ENCODE measurements around the gene NUB1.

The NUB1 gene

DNA sequence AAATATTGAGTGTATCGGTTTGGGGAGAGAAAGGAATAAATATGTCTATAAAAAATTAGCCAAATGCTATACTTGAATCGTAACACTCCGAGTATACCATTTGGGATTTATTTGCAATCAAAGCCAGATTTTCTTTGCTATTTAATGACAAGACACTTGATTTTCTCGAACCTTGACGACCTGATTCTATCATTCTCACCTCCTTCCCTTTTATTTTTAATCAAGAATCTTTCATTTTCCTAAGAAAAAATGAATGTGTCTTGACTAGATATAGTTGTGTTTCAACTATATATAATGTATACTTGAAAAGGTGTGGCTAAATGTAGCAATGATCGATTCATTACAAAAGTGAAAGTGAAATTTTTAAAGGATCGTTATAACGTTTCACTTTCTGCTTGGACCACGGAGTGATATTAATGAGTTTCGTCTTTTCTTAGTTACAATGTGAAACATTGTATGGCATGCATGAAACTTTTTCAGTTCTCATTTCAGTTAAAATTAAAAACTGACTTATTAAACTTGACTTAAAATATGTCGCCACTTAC, 562 bp downstream of the NUB1 start:
- in situ Hi-C loops (cut with MboI; ENCODE audit: low sequenced_read_pairs), result no loop called here
- peaks cover 3% of the 10 kb centered on the region; the same call in 1 of the 2 replicates for H3K4me1 ChIP-seq
- no peak for DNase-seq (ENCODE audit: low spot score in 2 of 2)
- H3K27me3 ChIP-seq (ENCODE audit: low read depth), result no peaks in the 10 kb centered on the region
- peaks cover 19% of the 10 kb centered on the region for H3K36me3 ChIP-seq (replicated peaks)
- H3K9me3 ChIP-seq, result peaks cover 2% of the 10 kb centered on the region; the same call in 1 of the 2 replicates
- peak overlapping the region; percentile 53 for H3K4me3 ChIP-seq

DNA sequence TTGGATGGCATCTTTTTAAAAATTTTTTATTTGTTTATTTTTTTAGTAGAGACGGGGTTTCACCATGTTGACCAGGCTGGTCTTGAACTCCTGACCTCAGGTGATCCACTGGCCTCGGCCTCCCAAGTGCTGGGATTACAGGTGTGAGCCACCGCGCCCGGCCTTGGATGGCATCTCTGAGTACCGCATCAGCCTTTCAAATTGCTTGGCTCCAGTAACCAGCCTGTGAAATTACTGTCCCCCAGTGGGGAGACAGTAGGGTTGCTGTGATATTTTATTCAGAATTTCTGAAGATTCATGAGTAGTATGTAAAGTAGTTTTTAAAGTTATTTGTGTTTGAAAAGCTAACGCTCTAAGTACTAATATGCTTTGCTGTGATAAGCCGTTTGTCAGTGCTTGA, 1.2 kb downstream of the NUB1 start:
- Histone ChIP-seq H3K9me3 (peaks cover 2% of the 10 kb centered on the region; the same call in 1 of the 2 replicates), H3K4me3 (peak overlapping the region; percentile 53), H3K27me3 (ENCODE audit: low read depth) (no peaks in the 10 kb centered on the region), H3K4me1 (peaks cover 3% of the 10 kb centered on the region; the same call in 1 of the 2 replicates), H3K36me3 (replicated peaks) (peaks cover 19% of the 10 kb centered on the region)
- in situ Hi-C loops (cut with MboI; ENCODE audit: low sequenced_read_pairs), result no loop called here
- DNase-seq (ENCODE audit: low spot score in 2 of 2), result no peak

DNA sequence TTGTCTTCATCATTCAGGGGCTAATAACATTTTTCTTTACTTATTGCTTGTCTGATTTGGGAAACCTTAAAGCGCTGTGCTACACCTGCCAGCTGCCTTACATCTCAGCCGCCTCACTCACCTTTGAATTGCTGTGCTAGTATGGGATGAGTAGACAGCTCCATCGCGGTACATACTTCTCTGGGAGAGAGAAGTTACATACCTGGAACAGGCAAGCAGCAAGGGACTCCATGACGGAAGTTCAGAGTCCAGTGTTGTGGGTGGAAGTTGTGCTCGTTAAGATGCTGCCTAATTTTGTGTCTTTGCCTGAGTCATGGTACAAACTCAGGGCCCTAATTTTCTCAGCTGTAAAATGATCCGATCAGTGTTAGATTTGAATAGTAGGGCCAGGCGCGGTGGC, 1.9 kb downstream of the NUB1 start:
- no peak overlapping the region for H3K4me3 ChIP-seq

DNA sequence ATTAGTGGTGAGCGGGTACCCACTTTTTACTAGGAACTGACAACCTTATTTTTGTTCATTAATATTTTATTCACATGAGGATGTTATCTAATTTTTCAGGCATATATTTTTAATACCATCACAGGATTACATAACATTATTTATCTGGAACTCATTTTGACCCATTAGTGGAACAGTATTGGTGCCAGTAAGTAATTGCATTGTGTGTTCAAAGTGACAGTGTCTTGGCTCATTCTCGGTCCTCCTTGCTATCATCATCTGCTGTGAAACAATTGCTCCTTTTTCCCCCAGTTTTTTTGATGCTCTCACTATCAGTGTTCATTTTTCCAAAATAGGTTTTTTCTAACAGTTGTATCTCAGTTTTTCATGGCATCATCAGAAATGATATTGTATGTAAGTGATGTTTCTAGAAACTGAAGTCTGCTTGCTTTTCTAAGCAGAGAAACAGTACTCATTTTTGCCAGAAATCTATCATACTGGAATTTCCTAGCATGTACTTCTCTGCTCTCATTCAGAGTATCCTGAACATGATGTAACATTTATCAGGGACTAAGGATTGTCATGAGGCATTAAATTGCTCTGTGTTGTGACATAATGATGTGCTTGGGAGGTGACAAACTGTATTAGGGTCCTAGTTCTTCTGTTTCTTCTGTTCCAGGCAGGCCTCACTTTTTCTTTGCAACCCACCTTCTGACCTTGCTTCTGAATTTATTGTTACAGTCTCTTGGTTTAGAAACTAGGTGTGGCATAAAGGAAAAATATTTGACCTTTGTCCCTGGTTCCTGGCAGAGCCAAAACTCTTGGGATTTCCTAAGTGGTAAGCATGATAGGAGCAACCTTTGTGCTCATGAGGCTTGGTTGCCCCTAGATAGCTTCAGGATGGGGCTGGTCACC, 4.2 kb downstream of the NUB1 start:
- no peak for DNase-seq (ENCODE audit: low spot score in 2 of 2)
- no peak overlapping the region for H3K4me3 ChIP-seq
- H3K4me1 ChIP-seq, result peaks cover 3% of the 10 kb centered on the region; the same call in 1 of the 2 replicates
- in situ Hi-C loops (cut with MboI; ENCODE audit: low sequenced_read_pairs), result no loop called here
- H3K27me3 ChIP-seq (ENCODE audit: low read depth), result no peaks in the 10 kb centered on the region
- peaks cover 26% of the 10 kb centered on the region for H3K36me3 ChIP-seq (replicated peaks)
- 0 out of 2 replicates have a peak, but pooled peaks cover under 1% of the 10 kb centered on the region for H3K9me3 ChIP-seq

More for the DNA sequence above, 1.9 kb downstream of the NUB1 start:
- no peak for DNase-seq (ENCODE audit: low spot score in 2 of 2)
- H3K4me1 ChIP-seq, result peaks cover 3% of the 10 kb centered on the region; the same call in 1 of the 2 replicates
- H3K27me3 ChIP-seq (ENCODE audit: low read depth), result no peaks in the 10 kb centered on the region
- in situ Hi-C loops (cut with MboI; ENCODE audit: low sequenced_read_pairs), result no loop called here
- H3K9me3 ChIP-seq, result peaks cover 2% of the 10 kb centered on the region; the same call in 1 of the 2 replicates
- peaks cover 22% of the 10 kb centered on the region for H3K36me3 ChIP-seq (replicated peaks)

DNA sequence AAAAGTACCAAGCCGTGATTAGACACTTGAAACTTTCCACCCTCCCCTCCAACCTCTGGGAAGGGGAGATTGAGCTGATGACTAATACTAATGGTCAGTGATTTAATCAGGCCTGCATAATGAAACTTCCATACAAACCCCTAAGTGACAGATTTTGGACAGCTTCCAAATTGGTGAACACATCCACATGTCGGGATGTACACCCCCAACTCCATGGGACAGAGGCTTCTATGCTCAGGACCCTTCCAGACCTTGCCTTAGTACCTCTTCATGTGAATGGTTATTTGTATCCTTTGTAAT, 4.8 kb downstream of the NUB1 start:
- no peaks in the 10 kb centered on the region for H3K9me3 ChIP-seq
- no peak for DNase-seq (ENCODE audit: low spot score in 2 of 2)
- H3K27me3 ChIP-seq (ENCODE audit: low read depth), result no peaks in the 10 kb centered on the region
- no peaks in the 10 kb centered on the region; the same call in 1 of the 2 replicates for H3K4me1 ChIP-seq
- peaks cover 30% of the 10 kb centered on the region for H3K36me3 ChIP-seq (replicated peaks)
- H3K4me3 ChIP-seq, result no peak overlapping the region
- in situ Hi-C loops (cut with MboI; ENCODE audit: low sequenced_read_pairs), result no loop called here

DNA sequence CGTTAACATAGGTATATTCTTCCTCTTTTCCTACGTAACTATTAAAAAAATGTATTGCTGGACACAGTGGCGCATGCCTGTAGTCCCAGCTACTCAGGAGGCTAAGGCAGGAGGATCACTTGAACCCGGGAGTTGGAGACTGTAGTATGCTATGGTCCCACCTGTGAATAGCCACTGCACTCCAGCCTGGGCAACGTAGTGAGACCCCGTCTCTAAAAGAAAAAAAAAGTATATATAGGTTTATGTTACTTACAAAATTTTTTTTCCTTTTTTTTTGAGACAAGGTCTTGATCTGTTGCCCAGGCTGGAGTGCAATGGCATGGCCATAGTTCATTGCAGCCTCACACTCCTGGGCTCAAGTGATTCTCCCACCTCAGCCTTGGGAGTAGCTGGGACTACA, 5.6 kb downstream of the NUB1 start:
- no peaks in the 10 kb centered on the region for H3K27me3 ChIP-seq (ENCODE audit: low read depth)
- no peak for DNase-seq (ENCODE audit: low spot score in 2 of 2)
- in situ Hi-C loops (cut with MboI; ENCODE audit: low sequenced_read_pairs), result no loop called here
- H3K4me1 ChIP-seq, result no peaks in the 10 kb centered on the region; the same call in 1 of the 2 replicates
- H3K9me3 ChIP-seq, result no peaks in the 10 kb centered on the region
- no peak overlapping the region for H3K4me3 ChIP-seq
- H3K36me3 ChIP-seq (replicated peaks), result peaks cover 37% of the 10 kb centered on the region

DNA sequence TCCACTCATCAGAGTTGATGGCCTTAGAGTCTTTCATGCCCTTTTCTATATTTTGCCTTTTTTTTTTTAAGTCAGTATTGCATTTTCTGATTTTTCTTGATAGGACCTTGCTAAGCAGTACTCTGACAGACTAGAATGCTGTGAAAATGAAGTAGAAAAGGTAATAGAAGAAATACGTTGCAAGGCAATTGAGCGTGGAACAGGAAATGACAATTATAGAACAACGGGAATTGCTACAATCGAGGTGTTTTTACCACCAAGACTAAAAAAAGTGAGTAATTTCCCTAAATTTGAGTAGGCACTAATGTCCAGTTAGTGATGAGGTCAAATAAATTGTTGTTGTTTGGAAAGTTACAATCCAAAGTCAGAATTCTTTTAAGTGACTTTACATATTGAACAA, 7.4 kb downstream of the NUB1 start:
- in situ Hi-C loops (cut with MboI; ENCODE audit: low sequenced_read_pairs), result no loop called here
- Histone ChIP-seq H3K4me1 (no peaks in the 10 kb centered on the region; the same call in 1 of the 2 replicates), H3K36me3 (replicated peaks) (peaks cover 41% of the 10 kb centered on the region), H3K27me3 (ENCODE audit: low read depth) (no peaks in the 10 kb centered on the region), H3K9me3 (no peaks in the 10 kb centered on the region), H3K4me3 (no peak overlapping the region)
- DNase-seq (ENCODE audit: low spot score in 2 of 2), result no peak

DNA sequence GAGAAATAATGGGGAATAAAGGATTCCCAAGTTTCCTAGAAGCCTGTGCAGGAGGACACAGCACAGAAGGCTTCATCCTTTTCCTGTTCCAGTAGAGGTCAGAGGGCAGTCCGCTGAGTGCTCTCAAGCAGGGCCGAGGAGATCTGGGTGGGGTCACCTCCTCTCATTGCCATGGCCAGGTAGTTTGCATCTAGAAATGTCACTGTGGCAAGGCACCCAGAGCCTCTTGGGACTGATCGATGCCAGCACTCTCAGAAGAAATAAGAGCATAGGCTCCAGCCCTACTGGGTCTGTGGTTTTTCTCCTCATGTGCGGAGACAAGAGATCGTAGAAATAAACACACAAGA, 7.9 kb downstream of the NUB1 start:
- no peak for DNase-seq (ENCODE audit: low spot score in 2 of 2)
- H3K36me3 ChIP-seq (replicated peaks), result peaks cover 44% of the 10 kb centered on the region
- no peaks in the 10 kb centered on the region for H3K27me3 ChIP-seq (ENCODE audit: low read depth)
- in situ Hi-C loops (cut with MboI; ENCODE audit: low sequenced_read_pairs), result no loop called here
- H3K4me3 ChIP-seq, result no peak overlapping the region
- H3K9me3 ChIP-seq, result no peaks in the 10 kb centered on the region
- H3K4me1 ChIP-seq, result no peaks in the 10 kb centered on the region; the same call in 1 of the 2 replicates

DNA sequence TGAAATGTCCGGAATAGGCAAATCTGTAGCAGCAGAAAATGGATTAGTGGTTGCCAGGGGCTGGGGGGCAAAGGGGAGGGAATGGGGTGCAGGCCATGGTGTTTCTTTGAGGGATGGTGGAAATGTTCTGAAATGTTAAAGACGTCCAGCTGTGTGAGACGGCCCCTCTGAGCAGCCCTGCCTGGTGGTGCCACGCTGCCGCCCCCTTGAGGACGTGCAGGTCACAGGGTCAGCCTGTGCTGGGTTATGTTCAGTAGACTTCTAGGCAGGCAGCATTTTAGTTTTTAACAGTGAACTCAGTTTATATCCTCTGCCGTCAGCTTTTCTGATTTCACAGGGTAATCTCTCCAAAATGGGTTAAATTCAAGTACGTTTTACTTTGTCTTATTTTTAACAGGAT, 9.4 kb downstream of the NUB1 start:
- Histone ChIP-seq H3K36me3 (replicated peaks) (peaks cover 34% of the 10 kb centered on the region), H3K4me3 (no peak overlapping the region), H3K27me3 (ENCODE audit: low read depth) (no peaks in the 10 kb centered on the region), H3K9me3 (no peaks in the 10 kb centered on the region), H3K4me1 (no peaks in the 10 kb centered on the region)
- in situ Hi-C loops (cut with MboI; ENCODE audit: low sequenced_read_pairs), result no loop called here
- DNase-seq (ENCODE audit: low spot score in 2 of 2), result peak in 1 of 2 experiments; percentile 57

DNA sequence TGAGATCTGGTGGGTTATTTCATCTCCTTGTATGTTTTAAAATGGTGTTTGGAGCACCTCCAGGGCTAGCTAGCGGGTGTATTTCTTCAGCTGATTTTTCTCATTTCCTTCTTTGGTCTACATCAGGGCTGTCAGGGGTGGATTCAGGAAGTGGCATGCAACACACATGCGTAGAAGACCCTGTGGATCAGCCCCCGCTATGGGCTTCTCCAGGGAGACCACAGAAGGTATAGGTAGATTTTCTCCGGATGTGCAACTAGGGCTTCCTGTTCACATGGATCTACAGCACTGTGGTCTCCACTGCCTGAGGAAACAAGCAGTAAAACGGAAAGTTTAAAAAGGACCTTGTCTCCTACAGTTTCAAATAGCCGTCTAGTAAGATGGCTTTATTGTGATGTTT, 10.4 kb downstream of the NUB1 start:
- in situ Hi-C loops (cut with MboI; ENCODE audit: low sequenced_read_pairs), result no loop called here
- no peaks in the 10 kb centered on the region for H3K4me1 ChIP-seq
- H3K9me3 ChIP-seq, result no peaks in the 10 kb centered on the region
- H3K36me3 ChIP-seq (replicated peaks), result peaks cover 25% of the 10 kb centered on the region
- H3K27me3 ChIP-seq (ENCODE audit: low read depth), result no peaks in the 10 kb centered on the region
- no peak overlapping the region for H3K4me3 ChIP-seq
- DNase-seq (ENCODE audit: low spot score in 2 of 2), result no peak

DNA sequence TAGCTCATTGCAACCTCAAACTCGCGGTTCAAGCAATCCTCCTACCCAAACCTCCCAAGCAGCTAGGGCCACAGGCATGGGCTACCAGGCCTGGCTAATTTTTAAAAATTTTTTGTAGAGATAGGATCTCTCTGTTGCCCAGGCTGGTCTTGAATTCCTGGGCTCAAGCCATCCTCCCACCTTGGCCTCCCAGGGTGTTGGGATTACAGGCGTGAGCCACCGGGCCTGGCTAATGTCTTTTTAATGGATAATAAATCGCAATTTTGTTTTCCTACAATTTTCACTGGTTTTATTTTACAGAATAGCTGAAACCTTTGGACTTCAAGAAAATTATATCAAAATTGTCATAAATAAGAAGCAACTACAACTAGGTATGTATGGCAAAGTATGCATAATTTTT, 10.9 kb downstream of the NUB1 start:
- no peaks in the 10 kb centered on the region for H3K4me1 ChIP-seq
- H3K9me3 ChIP-seq, result no peaks in the 10 kb centered on the region
- peaks cover 25% of the 10 kb centered on the region for H3K36me3 ChIP-seq (replicated peaks)
- no peak overlapping the region for H3K4me3 ChIP-seq
- in situ Hi-C loops (cut with MboI; ENCODE audit: low sequenced_read_pairs), result no loop called here
- DNase-seq (ENCODE audit: low spot score in 2 of 2), result no peak
- H3K27me3 ChIP-seq (ENCODE audit: low read depth), result no peaks in the 10 kb centered on the region

DNA sequence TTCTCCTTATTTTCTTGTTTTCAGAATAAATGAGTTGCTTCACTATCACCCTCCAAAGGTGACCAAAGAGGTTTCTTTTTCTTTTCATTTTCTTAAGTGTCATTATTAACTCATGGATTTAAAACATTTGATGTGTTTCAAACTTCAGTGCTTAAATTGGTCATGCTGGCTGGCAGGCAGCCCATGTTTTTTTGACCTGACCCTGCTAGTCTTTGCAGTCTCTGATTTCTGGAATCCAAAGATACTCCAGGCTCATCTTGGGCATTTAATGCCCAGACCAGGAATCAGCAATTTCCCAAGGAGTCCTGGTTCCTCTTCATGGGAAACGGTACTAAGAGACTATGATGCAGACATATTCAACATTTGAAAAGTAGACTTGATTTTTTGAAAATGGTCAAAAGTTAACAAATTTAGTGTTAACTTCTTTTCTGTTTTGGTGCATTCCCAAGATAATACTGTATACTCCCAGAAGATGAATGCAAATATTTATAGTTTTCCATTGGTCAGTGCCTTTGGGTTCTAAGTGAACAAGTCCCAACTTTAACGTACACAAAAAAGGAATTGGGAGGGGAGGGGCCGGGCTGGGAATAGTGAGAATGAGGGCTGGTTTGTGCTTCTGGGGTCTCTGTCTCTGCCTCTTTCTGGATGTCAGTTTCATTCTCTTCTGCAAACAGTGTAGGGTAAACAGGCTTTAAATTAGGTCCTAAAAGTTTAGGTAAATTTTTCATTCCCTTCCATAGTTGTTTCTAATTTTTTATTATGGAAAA, 19.8 kb downstream of the NUB1 start:
- DNase-seq (ENCODE audit: low spot score in 2 of 2), result no peak
- Histone ChIP-seq H3K36me3 (replicated peaks) (peaks cover 19% of the 10 kb centered on the region), H3K9me3 (no peaks in the 10 kb centered on the region), H3K4me1 (no peaks in the 10 kb centered on the region), H3K4me3 (no peak overlapping the region), H3K27me3 (ENCODE audit: low read depth) (no peaks in the 10 kb centered on the region)
- in situ Hi-C loops (cut with MboI; ENCODE audit: low sequenced_read_pairs), result no loop called here

DNA sequence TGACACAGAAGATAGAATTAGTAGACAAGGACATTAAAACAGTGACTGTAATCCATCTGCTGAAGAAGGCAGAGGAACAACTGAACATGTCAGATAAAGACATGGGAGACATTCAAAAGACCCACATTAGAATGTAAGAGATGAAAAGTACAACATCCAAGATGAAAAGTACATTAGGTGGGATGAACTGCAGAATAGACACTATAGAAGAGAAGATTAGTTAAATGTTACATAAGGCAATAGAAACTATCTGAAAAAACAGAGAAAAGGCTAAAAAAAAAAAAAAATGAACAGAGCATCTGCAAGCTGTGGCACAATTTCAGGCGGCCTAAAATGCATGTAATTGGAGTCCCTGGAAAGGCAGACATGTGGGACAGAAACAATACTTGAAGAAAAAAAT, 21.6 kb downstream of the NUB1 start:
- in situ Hi-C loops (cut with MboI; ENCODE audit: low sequenced_read_pairs), result no loop called here
- Histone ChIP-seq H3K4me3 (no peak overlapping the region), H3K9me3 (no peaks in the 10 kb centered on the region), H3K36me3 (replicated peaks) (peaks cover 13% of the 10 kb centered on the region), H3K27me3 (ENCODE audit: low read depth) (no peaks in the 10 kb centered on the region), H3K4me1 (no peaks in the 10 kb centered on the region)
- DNase-seq (ENCODE audit: low spot score in 2 of 2), result no peak

Data from HAP-1 (cell line).